HepG2 (cell line): Measurements from ENCODE around the gene RFX2. TPM values are rescaled to one million over a fixed set of nuclear protein-coding genes. Genes with fewer than 3 reads are reported as not detected.

Experiments
- ATAC-seq: fragments of 200-7000 bp; cut with Tn5 transposase; 3 replicates; pipeline ENCODE4 v1.9.1; 2020; ENCODE audit warnings: mild to moderate bottlenecking, moderate library complexity
- BruUV-seq: library from RNA; stranded (reverse); fragments of 400-500 nt; replicated peaks from 2 replicates; lab custom pipeline; 2021; lab: Mats Ljungman, UMichigan
- CTCF ChIA-PET: fragments of 300-600 bp; formaldehyde crosslinking; extraction: SDS; loops from one replicate; lab custom pipeline; 2021; ENCODE audit warnings: low total read pairs, inconsistent platforms, low intra/inter-chr PET ratio; lab: Yijun Ruan, JAX
- POLR2A ChIA-PET: fragments of 350-600 bp; sonication (Branson Sonifier 250); formaldehyde crosslinking; loops from one replicate; lab custom pipeline; 2020; ENCODE audit warnings: antibody characterized with exemption, inconsistent platforms; lab: Yijun Ruan, JAX
- DNase-seq: peaks from one replicate; pipeline ENCODE4 v3.0.0-alpha.2; 2015; ENCODE audit warnings: low spot score
- FAIRE-seq: peaks from 3 replicates; lab custom pipeline; 2011; peaks lifted over from hg19 to GRCh38; lab: Jason Lieb, UNC
- H2AFZ ChIP-seq: one replicate; pipeline ENCODE4 v1.6.1; 2011; ENCODE audit warnings: low read length, inconsistent platforms
- H3K27ac ChIP-seq: fragments of 300-600 bp; 3 replicates; pipeline ENCODE4 v1.8.0; 2011; ENCODE audit warnings: mixed run types, mild to moderate bottlenecking, mixed read lengths, low read length, inconsistent platforms; ENCODE audit not compliant: insufficient read depth; ENCODE audit errors: extremely low read length
- H3K27me3 ChIP-seq, 2 experiments: fragments of 200-600 bp in 1 of 2; 2 replicates in 1 of 2; 3 replicates in 1 of 2; pipeline versions ENCODE4 v1.6.0 to v1.8.0; 2011; ENCODE audit warnings: low read length in 2 of 2, mild to moderate bottlenecking in 2 of 2, moderate library complexity in 2 of 2, inconsistent platforms in 1 of 2; ENCODE audit not compliant: insufficient read depth in 2 of 2, control insufficient read depth in 1 of 2
- H3K36me3 ChIP-seq, 2 experiments: fragments of 200-600 bp in 1 of 2; replicated peaks in 1 of 2; 2 replicates in 1 of 2; 3 replicates in 1 of 2; pipeline versions ENCODE4 v1.5.1 to v1.8.0; 2011; ENCODE audit warnings: low read length in 2 of 2, inconsistent platforms in 1 of 2; ENCODE audit not compliant: insufficient read depth in 2 of 2, control insufficient read depth in 1 of 2
- H3K4me1 ChIP-seq: 2 replicates; pipeline ENCODE4 v1.5.1; 2012; ENCODE audit warnings: low read length, inconsistent platforms; ENCODE audit not compliant: insufficient read depth
- H3K4me2 ChIP-seq: 2 replicates; pipeline ENCODE4 v1.6.0; 2011; ENCODE audit warnings: low read depth, low read length, inconsistent platforms
- H3K4me3 ChIP-seq, 3 experiments: fragments of 200-600 bp in 1 of 3; sonication (generic), shearing (Covaris generic) in 1 of 3; replicated peaks in 1 of 3; 2 replicates each; pipeline ENCODE4 v1.5.1; 2011 to 2016; ENCODE audit warnings: low read length in 3 of 3, inconsistent platforms in 2 of 3, low read depth in 2 of 3, mild to moderate bottlenecking in 2 of 3, control low read depth in 1 of 3, mixed read lengths in 1 of 3; ENCODE audit not compliant: insufficient read depth in 1 of 3
- H3K79me2 ChIP-seq: one replicate; pipeline ENCODE4 v1.6.1; 2011; ENCODE audit warnings: low read length, inconsistent platforms; ENCODE audit not compliant: insufficient read depth
- H3K9ac ChIP-seq: 2 replicates; pipeline ENCODE4 v1.6.0; 2011; ENCODE audit warnings: mild to moderate bottlenecking, low read depth, low read length, inconsistent platforms; ENCODE audit not compliant: insufficient read depth
- H3K9me3 ChIP-seq: 2 replicates; pipeline ENCODE4 v1.5.1; 2012; ENCODE audit warnings: mild to moderate bottlenecking, low read length
- H4K20me1 ChIP-seq: 2 replicates; pipeline ENCODE4 v1.6.0; 2011; ENCODE audit warnings: inconsistent platforms, mild to moderate bottlenecking, low read length, moderate library complexity; ENCODE audit not compliant: insufficient read depth
- ADNP ChIP-seq: sonication (generic); formaldehyde crosslinking; IDR thresholded peaks from 2 replicates; pipeline ENCODE4 v1.4.0; 2020; ENCODE audit warnings: missing genetic modification reagents
- ARID2 ChIP-seq: sonication (generic); formaldehyde crosslinking; IDR thresholded peaks from 2 replicates; pipeline ENCODE4 v1.8.1; 2022; ENCODE audit warnings: mild to moderate bottlenecking, missing genetic modification reagents, borderline replicate concordance
- CBX5 ChIP-seq: sonication (generic); formaldehyde crosslinking; IDR thresholded peaks from 2 replicates; pipeline ENCODE4 v1.4.0; 2020; ENCODE audit warnings: missing genetic modification reagents, borderline replicate concordance
- EED ChIP-seq: sonication (generic); formaldehyde crosslinking; IDR thresholded peaks from 2 replicates; pipeline ENCODE4 v1.5.0; 2020; ENCODE audit warnings: mild to moderate bottlenecking, missing genetic modification reagents
- HNF4G ChIP-seq, 2 experiments: sonication (generic) in 1 of 2; formaldehyde crosslinking in 1 of 2; IDR thresholded peaks; 2 replicates each; pipeline versions ENCODE4 v1.4.0 to v1.6.1; 2011 to 2020; ENCODE audit warnings: borderline replicate concordance in 2 of 2, low read depth in 2 of 2, mild to moderate bottlenecking in 2 of 2, low read length in 1 of 2, missing genetic modification reagents in 1 of 2, moderate library complexity in 1 of 2
- POGZ ChIP-seq: sonication (generic); formaldehyde crosslinking; IDR thresholded peaks from 2 replicates; pipeline ENCODE4 v1.4.0; 2020; ENCODE audit warnings: mild to moderate bottlenecking, missing genetic modification reagents
- SRSF4 ChIP-seq: fragments of 200-400 bp; formaldehyde crosslinking; IDR thresholded peaks from one replicate; pipeline ENCODE4 v1.6.1; 2018; ENCODE audit warnings: mild to moderate bottlenecking, low read depth, low read length, moderate library complexity; ENCODE audit not compliant: poor library complexity, severe bottlenecking
- TAF1 ChIP-seq: sonication (generic); formaldehyde crosslinking; IDR thresholded peaks from 2 replicates; pipeline ENCODE4 v1.4.0; 2020; ENCODE audit warnings: missing genetic modification reagents
- TEAD2 ChIP-seq: sonication (generic); formaldehyde crosslinking; IDR thresholded peaks from 2 replicates; pipeline ENCODE4 v1.9.0; 2021; ENCODE audit warnings: missing genetic modification reagents
- ZNF260 ChIP-seq: sonication (generic); formaldehyde crosslinking; IDR thresholded peaks from 2 replicates; pipeline ENCODE4 v1.4.0; 2020; ENCODE audit warnings: missing genetic modification reagents, low read depth, mild to moderate bottlenecking, borderline replicate concordance
- ZNF496 ChIP-seq: sonication (generic); formaldehyde crosslinking; IDR thresholded peaks from 2 replicates; pipeline ENCODE4 v1.8.1; 2023; ENCODE audit warnings: mild to moderate bottlenecking, moderate library complexity, missing genetic modification reagents; ENCODE audit not compliant: insufficient replicate concordance
- ZNF614 ChIP-seq: IDR thresholded peaks from 2 replicates; pipeline ENCODE4 v1.6.1; 2018; ENCODE audit warnings: missing biosample characterization, missing genetic modification reagents, inconsistent platforms, borderline replicate concordance
- WGBS: methylation state at CpG from one replicate; pipeline ENCODE4 v1.1.6; 2017; ENCODE audit warnings: low lambda C conversion rate; 5-methylcytosine and 5-hydroxymethylcytosine counted together
- in situ Hi-C: cut with HindIII; loops from 2 replicates; pipeline ENCODE4 v1.10.0; 2017; ENCODE audit warnings: low pct_unique_long_range_greater_than_20kb; ENCODE audit not compliant: extremely low pct_ligation_motif_present
- intact Hi-C: fragments of 100-400 bp; cut with micrococcal nuclease; formaldehyde crosslinking; loops from one replicate; pipeline ENCODE4 v1.10.0; 2022; ENCODE audit not compliant: unreplicated experiment
- polyA plus RNA-seq, 8 experiments: library from polyadenylated mRNA; depleted of rRNA in 3 of 8; stranded (reverse) in 7 of 8; unstranded in 1 of 8; fragments of >200 nt; fragmentation: Illumina TruSeq in 4 of 8; extraction: Trizol in 4 of 8; gene quantifications; 2 replicates each; pipeline versions ENCODE4 v1.2.1 to v1.2.3, GENCODE V29; 2011 to 2016; ENCODE audit warnings: low read depth in 4 of 8, missing spikeins in 1 of 8, mixed read lengths in 1 of 8; ENCODE audit not compliant: insufficient read depth in 1 of 8
- total RNA-seq, 5 experiments: library from RNA; depleted of rRNA; stranded (reverse); fragments of >200 nt; fragmentation: Illumina TruSeq; extraction: Trizol; gene quantifications; 2 replicates each; pipeline ENCODE4 v1.2.3, GENCODE V29; 2016; ENCODE audit warnings: low read depth in 1 of 5
- TF ChIP-seq, protein P1 (sequence below): sonication (generic); formaldehyde crosslinking; IDR thresholded peaks from 2 replicates; pipeline ENCODE4 v1.8.0; 2023; ENCODE audit warnings: mild to moderate bottlenecking, missing genetic modification reagents
- TF ChIP-seq, protein P2 (sequence below): sonication (generic); formaldehyde crosslinking; IDR thresholded peaks from 2 replicates; pipeline ENCODE4 v1.4.0; 2020; ENCODE audit warnings: missing genetic modification reagents

Gene RFX2
- total and polyA plus RNA-seq, 2 of the 13 experiments (the other 11 are each of a cell fraction or from before 2014, with no cell fraction given), result 2.8 to 3.3 TPM

DNA sequence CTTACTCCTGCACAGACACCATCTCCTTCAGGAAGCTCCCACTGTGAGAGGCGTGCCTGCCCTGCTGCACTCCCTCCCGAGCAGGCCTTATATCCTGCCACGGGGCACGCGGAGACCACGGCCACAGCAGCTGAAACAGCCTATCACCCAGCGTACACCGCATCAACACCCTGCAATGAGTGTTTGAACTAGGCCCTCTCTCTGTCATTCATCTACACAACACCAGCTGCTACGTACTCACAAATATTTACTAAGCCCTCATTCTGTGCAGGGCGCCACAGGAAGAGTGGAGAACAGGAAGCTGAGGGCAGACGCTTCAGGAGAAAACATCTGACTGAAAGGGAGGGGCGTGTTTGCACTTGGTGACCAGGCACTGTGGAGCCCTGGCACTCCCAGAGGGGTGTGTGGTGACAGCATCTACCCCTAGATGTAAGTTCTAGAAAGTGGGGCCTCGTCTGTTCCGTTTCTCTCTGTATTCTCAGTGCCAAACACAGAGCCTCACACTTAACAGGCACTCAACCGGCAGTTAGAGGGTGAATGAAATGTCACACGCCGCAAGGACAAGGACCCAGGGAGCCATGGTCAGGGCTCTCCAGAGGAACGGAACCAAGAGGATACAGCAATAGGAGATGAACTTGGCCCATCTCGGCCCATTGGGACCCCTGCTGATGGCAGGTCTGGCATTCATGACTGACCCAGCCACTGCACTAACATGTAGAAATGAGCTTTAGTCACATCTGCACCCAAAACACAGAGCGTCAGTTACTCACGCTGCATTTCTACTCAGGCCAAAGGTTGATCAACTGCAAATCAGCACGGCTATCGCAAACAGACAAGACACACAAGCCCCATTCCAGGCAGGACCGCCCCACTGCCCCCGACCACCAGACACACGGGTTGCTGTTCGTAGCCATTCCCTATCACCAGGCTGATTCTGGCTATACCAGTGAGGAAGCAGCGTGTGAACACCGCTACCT is 148.0 kb downstream of the RFX2 start:
- CTCF ChIA-PET, result interaction anchor here (1.6 kb wide), 1 partner anchor 25 kb away, joined by 5 read pairs; no protein-coding TSS in a partner anchor
- peak; percentile 93 for ATAC-seq
- TF ChIP-seq TAF1 (CRISPR knock-in tag), result peak; percentile 51; the same call in 1 of the 2 replicates
- TF ChIP-seq TEAD2 (CRISPR knock-in tag), result no peak
- TF ChIP-seq, protein P1, sequence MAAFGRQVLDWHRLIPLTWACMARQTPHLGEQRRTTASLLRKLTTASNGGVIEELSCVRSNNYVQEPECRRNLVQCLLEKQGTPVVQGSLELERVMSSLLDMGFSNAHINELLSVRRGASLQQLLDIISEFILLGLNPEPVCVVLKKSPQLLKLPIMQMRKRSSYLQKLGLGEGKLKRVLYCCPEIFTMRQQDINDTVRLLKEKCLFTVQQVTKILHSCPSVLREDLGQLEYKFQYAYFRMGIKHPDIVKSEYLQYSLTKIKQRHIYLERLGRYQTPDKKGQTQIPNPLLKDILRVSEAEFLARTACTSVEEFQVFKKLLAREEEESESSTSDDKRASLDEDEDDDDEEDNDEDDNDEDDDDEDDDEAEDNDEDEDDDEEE (CRISPR knock-in tag), result no peak
- TF ChIP-seq ZNF260 (CRISPR knock-in tag), result no peak
- TF ChIP-seq, protein P2, sequence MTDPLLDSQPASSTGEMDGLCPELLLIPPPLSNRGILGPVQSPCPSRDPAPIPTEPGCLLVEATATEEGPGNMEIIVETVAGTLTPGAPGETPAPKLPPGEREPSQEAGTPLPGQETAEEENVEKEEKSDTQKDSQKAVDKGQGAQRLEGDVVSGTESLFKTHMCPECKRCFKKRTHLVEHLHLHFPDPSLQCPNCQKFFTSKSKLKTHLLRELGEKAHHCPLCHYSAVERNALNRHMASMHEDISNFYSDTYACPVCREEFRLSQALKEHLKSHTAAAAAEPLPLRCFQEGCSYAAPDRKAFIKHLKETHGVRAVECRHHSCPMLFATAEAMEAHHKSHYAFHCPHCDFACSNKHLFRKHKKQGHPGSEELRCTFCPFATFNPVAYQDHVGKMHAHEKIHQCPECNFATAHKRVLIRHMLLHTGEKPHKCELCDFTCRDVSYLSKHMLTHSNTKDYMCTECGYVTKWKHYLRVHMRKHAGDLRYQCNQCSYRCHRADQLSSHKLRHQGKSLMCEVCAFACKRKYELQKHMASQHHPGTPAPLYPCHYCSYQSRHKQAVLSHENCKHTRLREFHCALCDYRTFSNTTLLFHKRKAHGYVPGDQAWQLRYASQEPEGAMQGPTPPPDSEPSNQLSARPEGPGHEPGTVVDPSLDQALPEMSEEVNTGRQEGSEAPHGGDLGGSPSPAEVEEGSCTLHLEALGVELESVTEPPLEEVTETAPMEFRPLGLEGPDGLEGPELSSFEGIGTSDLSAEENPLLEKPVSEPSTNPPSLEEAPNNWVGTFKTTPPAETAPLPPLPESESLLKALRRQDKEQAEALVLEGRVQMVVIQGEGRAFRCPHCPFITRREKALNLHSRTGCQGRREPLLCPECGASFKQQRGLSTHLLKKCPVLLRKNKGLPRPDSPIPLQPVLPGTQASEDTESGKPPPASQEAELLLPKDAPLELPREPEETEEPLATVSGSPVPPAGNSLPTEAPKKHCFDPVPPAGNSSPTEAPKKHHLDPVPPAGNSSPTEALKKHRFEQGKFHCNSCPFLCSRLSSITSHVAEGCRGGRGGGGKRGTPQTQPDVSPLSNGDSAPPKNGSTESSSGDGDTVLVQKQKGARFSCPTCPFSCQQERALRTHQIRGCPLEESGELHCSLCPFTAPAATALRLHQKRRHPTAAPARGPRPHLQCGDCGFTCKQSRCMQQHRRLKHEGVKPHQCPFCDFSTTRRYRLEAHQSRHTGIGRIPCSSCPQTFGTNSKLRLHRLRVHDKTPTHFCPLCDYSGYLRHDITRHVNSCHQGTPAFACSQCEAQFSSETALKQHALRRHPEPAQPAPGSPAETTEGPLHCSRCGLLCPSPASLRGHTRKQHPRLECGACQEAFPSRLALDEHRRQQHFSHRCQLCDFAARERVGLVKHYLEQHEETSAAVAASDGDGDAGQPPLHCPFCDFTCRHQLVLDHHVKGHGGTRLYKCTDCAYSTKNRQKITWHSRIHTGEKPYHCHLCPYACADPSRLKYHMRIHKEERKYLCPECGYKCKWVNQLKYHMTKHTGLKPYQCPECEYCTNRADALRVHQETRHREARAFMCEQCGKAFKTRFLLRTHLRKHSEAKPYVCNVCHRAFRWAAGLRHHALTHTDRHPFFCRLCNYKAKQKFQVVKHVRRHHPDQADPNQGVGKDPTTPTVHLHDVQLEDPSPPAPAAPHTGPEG (CRISPR knock-in tag), result peak; percentile 84; the same call in 1 of the 2 replicates
- TF ChIP-seq ZNF614 (CRISPR knock-in tag), result peak; percentile 79; the same call in 1 of the 2 replicates
- TF ChIP-seq POGZ (CRISPR knock-in tag), result peak; percentile 90
- peak; percentile 74 for TF ChIP-seq HNF4G (IDR thresholded peaks at IDR 0.05; ENCODE audit: borderline replicate concordance, low read depth, low read length)
- TF ChIP-seq HNF4G (CRISPR knock-in tag; IDR thresholded peaks at IDR 0.05; ENCODE audit: borderline replicate concordance, low read depth), result peak; percentile 72
- TF ChIP-seq CBX5, result no peak; the same call in 1 of the 2 replicates
- peak; percentile 99 for TF ChIP-seq ARID2 (CRISPR knock-in tag)
- TF ChIP-seq EED (CRISPR knock-in tag), result peak; percentile 81
- no peak for TF ChIP-seq ADNP (CRISPR knock-in tag)
- no peak for TF ChIP-seq SRSF4
- no peak for TF ChIP-seq ZNF496 (CRISPR knock-in tag)

More for the DNA sequence above, 148.0 kb downstream of the RFX2 start:
- intact Hi-C loops (loop anchor here (2.0 kb wide), 1 partner anchor 57 kb away; the partner anchor contains the start of gene VMAC), in situ Hi-C loops (no loop called here)
- Histone ChIP-seq H3K27me3 (no peaks in the 10 kb centered on the region), H3K9ac (peak overlapping the region; percentile 73), H3K36me3 (peaks cover 8 to 21% of the 10 kb centered on the region in 2 experiments), H3K27ac (peak overlapping the region; percentile 95), H3K4me2 (peak overlapping the region; percentile 87), H4K20me1 (0 out of 2 replicates have a peak, but pooled peaks cover 5% of the 10 kb centered on the region), H3K79me2 (peaks cover 93% of the 10 kb centered on the region), H2AFZ (no peak overlapping the region), H3K4me3 (peak overlapping the region; percentile 19 to 68 (median 41); a peak in 5 of 6 replicates), H3K4me1 (peaks cover 99% of the 10 kb centered on the region), H3K9me3 (no peaks in the 10 kb centered on the region)
- DNase-seq (peak; percentile 98), FAIRE-seq (peak; percentile 81)
- POLR2A ChIA-PET, result interaction anchor here (1.0 to 2.4 kb wide), 9 partner anchors 10 to 90 kb away, joined by 3 to 30 read pairs (median 8); partner anchors contain the start of genes NDUFA11 and RANBP3
- no TSS peak for BruUV-seq
- WGBS, result 1% methylated on average over 18 of the region's 29 CpGs
